GM21360 (cell line): ENCODE measurements around the gene SPEN.
"Not testable (repeated sequence)": the region's sequence is repeated elsewhere in the genome, so short reads cannot be mapped to it uniquely, and the experiment has no call there.

Source experiments
- ATAC-seq: cut with Tn5 transposase; IDR thresholded peaks from one replicate; pipeline ENCODE4 v1.9.1; 2021; ENCODE audit warnings: mild to moderate bottlenecking, moderate library complexity; ENCODE audit not compliant: unreplicated experiment

The SPEN gene

DNA sequence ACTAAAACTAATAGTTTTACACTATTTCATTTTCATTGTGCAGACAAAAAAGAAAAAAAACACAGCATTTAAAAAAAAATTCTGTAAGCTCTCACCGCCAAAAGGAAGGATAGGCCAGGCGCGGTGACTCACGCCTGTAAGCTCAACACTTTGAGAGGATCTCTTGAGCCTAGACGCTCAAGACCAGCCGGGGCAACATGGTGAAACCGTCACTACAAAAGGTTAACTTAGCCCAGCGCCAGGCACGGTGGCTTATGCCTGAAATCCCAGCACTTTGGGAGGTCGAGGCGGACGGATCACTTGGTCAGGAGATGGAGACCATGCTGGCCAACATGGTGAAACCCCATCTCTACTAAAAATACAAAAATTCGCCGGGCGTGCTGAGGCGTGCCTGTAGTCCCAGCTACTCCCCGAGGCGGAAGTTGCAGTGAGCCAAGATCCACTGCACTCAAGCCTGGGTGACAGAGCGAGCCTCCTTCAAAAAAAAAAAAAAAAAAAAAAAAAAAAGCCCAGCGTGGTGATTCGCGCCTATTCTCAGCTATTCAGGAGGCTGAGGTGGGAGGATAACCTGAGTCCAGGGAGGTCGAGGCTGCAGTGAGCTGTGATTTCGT is 14.3 kb upstream of the SPEN start:
- ATAC-seq, result no peak

DNA sequence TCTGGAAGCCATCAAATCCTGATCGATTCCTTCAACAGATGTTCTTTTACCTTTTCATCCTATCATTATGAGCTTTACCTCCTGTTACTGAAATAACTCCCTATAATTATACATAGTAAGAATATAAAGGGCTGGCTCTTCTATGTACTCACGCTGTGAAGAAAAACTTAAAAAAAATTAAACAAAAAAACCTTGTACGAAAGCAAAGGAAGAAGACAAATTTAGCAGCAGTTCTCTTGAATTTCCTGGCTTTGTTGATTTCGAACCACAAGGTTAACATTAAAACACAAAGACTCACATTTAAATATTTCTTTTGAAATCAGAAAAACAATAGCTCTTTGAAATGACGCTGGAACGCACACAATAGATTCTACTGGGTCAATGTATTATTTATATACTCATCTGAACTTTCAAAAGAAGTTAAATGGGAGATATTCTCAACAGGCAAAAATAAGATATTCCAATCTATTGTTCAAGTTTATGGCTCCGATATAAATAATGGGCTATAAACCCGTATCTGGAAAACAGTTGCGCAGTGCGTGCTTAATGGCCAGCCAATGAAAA is 13.6 kb upstream of the SPEN start:
- no peak for ATAC-seq

DNA sequence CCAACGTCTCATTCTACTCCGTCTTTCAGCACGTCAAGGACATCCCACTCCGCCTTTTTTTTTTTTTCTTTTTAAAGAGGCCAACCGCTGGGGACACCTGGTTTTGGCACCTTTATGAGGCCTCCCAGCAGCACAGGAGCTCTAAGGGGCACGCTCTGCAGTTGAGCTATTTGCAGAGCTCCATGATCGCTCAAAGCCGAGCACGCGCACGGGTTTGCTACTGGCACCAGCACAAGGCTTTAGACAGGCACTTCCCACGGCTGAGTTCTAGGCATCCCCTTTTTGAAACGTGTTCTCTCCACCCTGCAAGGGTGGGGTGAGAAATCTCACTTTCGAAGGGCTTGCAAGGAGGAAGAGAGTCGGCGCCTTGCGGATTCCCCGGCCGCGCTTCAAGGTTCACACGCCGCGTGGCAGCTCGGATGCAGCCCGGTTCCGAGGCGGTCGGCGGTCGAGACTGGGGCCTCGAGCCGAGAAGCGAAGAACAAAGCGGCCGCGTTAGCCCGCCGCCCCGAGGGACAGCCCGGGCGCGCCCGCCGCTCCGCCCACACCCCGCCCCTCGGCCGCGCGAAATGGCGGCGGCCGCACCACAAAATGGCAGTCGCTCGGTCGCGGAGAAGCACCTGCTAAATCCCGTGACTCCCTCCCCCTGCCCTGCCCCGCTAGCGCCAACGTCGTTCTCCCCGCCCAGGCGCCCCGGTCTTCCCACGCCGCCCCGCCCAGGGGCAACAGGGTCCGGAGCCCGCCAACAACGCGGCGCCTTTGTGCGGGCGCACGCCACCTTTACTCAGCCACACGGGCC is 12.9 kb upstream of the SPEN start:
- peak; percentile 44 for ATAC-seq

DNA sequence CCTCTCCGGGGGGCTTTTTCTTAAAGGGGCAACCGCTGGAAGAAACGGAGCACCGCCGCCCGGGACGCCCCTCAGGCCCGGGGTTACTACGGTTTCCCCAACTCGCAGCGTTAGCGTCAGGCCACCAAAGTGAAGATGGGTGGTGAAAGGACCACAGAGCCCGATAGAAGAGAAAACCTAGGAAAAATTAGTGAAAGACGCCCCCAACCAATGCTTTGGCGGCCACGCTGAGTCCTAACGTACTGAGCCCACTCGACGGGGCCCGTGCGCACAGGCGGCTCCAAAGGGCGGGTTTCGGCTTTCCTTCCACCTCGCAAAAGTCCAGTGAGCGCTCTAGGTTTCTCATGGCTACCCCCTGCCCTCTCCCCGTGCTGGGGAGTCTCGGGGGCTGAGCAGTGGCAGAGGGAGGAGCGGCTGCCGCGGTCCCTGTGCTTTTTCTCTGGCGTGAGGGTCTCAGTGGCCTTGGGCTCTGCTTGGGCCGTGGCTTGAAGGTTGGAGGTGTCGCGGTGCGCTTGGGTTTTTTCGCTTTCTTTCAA is 12.2 kb upstream of the SPEN start:
- ATAC-seq, result peak; percentile 8

DNA sequence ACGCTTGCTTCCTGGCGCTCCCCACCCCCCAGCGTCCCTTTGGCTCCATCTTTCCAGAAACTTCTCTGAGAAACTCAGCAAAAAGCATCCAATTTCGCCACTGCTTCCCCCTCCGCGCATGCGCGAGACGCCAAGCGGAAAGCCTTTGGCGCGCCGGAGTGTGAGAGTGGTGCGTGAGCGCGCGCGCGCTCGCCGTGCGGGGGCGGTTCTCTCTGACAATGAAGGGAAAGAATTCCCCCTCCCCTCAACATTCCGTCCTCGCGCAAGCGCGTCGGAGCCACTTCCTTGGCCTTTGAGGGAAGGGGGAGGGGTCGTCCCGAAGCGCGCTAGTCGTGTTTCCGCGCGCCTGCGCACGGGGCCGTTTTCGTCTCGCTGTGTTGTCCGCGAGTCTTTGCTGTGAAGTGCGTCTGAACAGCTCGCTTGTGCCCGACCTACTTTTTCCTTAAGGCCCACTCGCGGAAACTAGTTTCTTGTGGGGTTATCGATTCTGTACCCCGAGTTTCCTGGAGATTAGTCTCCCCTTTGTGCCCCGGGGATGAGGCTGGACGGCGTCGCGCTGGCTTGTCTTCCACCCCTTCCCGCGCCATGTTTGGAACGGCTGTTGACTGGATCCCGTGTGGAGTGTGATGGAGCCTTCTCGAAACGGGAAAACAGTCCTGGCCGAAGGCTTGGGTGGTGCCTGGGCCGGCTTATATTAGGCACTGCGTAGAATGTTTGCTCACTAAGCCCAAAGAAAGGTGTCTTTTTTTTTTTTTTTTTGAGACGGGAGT is 11.6 kb upstream of the SPEN start:
- ATAC-seq, result peak; percentile 41

DNA sequence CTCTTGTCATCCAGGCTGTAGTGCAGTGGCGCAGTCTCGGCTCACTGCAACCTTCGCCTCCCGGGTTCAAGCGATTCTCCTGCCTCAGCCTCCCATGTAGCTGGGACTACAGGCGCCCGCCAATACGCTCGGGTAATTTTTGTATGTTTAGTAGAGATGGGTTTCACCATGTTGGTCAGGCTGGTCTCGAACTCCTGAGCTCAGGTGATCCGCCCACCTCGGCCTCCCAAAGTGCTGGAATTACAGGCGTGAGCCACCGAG is 11.1 kb upstream of the SPEN start:
- ATAC-seq, result not testable (repeated sequence)

DNA sequence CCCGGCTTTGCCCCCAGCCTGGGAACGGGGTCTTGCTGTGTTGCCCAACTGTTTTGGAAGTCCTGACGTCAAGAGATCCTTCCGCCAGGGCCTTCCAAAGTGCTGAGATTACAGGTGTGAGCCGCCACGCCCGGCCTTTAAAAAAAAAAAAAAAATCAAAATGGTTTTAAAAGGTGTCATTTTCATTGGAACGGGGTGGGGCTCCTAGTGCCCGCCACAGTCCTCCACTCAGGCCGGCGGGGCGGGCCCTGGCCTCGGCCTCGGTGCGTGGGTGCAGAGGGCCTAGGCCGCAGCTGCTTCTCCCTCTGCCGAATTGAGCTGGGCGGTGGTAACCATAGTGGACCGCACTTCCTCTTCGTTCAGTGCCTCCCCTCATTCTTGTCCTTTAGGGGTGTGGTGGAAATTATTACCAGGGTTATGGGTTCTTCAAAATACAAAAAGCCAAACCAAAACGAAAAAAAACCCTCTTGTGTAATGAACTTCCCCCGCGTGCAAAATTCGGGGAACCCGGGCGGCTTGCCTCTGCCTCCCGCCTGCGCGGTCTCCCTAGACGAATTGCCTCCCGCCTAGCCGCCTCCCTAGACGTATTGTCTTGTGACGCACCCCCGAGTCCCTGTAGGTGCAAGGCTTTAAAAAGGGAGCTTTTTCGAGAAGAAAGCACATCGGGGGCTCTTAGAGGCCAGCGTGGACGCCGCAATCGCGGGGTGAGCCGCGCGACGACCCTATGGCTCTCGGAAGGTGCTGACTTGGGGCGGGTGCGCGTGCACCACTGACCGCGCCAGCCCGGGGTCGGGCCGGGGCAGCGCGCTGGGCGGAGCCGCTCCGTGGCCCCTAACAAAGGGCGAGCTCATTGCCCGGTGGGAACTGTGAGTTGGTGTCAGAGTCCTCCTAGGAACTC is 10.5 kb upstream of the SPEN start:
- ATAC-seq, result no peak

DNA sequence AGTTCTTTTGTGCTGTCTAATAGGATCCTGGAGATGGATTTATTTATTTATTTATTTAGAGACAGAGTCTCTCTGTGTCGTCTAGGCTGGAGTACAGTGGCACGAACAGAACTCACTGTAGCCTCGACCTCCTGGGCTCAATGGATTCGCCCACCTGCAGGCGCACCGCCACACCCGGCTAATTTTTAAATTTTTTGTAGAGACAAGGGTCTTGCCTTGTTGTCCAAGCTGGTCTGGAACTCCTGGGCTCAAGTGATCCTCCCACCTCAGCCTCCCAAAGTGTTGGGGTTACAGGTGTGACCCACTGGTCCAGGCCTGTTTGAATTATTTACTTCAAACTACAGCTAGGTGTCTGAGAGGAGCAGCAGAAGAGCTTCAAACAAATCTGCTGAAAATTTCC is 9.6 kb upstream of the SPEN start:
- no peak for ATAC-seq

DNA sequence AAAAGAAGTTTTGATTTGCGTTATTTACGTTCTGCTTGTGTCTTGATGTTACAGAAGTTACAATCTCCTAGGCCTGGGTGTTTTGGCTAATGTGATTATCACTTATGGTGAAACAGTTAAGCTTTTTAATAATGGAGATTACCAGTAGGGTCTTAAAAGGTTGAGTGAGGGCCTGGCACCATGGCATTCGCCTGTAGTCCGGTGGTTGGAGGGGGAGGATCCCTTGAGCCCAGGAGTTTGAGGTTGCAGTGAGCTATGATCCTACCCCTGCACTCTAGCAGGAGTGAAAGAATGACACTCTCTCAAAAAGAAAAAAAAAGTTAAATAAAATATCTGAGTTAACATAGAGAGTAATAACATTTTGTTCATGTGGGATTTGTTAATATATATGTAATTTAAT is 8.8 kb upstream of the SPEN start:
- no peak for ATAC-seq

DNA sequence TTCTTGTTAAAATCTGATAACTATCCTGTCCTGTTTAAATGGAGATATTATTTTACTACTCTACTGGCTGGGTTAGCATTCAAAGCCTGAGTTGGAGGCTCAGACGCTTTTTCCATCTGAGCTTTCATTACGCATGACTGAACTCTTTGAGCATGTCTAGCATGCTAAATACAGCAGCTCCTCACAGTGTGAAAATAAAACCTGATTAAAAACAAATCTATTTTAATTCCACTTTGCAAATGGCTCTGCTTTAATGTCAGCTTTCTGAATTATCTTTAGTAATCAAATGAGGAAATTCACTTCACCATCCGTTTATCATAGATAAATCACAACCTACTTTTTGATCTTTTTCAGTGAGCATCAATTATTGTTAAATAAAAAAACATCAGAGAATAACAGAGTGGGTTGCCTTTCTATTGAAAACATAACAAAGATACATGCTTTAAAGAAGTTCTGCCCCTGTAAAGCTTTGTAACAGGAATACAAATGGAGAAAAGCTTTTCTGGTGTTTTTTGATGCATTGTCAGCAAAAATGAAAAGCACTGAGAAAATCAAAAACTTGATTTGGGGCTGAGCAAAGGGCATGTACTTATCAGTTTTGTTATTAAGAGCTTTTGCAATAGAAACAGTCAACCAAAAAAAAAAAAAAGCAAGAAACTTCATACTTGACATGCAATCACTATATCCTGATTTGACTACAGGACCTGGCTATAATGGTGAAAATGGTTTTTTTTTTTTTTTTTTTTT is 3.5 kb upstream of the SPEN start:
- ATAC-seq, result no peak

DNA sequence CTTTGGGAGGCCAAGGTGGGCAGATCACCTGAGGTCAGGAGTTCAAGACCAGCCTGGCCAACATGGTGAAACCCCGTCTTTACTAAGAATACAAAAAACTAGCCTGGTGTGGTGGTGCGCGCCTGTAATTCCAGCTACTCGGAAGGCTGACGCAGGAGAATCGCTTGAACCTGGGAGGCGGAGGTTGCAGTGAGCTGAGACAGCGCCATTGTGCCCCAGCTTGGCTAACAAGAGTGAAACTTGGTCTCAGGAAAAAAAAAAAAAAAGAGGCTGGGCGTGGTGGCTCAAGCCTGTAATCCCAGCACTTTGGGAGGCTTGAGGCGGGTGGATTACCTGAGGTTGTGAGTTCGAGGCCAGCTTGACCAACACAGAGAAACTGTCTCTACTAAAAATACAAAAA is 1.5 kb upstream of the SPEN start:
- not testable (repeated sequence) for ATAC-seq

DNA sequence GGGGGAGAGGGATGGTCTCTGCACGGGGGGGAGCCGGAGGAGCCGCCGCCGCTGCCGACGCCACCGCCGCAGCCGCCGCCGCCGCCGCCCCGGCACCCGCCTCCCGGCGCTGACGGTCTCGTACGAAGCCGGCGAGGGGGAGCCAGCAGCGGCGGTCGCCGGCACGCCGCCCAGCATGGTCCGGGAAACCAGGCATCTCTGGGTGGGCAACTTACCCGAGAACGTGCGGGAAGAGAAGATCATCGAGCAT is 311 bp downstream of the SPEN start:
- no peak for ATAC-seq

DNA sequence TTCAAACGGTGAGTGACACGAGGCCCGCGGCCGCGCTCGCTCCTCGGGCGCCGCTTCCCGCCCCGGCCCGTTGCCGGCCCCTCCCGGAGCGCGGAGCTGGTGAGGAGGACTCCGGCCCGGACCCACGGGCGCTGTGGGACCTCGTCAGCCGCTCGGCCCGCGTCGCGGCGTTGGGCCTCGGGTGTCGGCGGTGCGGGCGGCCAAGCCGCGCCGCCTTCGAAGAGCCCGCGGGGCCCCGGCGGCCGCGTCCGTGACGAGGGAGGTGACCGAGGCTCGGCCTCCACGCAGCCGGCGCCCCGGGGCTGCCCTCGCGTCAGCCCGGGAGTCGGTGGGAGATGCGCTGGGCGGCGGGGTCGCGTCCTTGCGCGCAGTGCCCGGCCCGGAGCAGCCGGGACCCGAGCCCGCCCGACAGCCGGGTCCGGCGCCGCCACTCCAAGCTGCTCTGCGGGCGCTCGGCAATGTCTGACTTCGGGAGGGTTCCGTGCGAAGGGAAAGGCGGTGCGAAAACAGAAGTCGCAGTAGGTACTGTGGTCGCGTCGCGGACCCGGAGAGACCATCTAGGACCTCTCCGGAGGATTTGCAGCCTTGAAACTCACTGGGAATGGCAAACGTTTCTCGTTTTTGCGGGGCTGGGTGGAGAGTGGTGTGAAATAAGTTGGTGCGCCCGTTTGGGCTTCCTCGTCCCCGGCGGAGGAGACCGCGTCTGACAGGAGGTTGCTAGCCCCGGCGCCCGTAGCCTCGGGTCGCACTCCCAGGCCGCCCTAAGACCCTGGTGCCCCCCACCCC is 829 bp downstream of the SPEN start:
- peak; percentile 14 for ATAC-seq

DNA sequence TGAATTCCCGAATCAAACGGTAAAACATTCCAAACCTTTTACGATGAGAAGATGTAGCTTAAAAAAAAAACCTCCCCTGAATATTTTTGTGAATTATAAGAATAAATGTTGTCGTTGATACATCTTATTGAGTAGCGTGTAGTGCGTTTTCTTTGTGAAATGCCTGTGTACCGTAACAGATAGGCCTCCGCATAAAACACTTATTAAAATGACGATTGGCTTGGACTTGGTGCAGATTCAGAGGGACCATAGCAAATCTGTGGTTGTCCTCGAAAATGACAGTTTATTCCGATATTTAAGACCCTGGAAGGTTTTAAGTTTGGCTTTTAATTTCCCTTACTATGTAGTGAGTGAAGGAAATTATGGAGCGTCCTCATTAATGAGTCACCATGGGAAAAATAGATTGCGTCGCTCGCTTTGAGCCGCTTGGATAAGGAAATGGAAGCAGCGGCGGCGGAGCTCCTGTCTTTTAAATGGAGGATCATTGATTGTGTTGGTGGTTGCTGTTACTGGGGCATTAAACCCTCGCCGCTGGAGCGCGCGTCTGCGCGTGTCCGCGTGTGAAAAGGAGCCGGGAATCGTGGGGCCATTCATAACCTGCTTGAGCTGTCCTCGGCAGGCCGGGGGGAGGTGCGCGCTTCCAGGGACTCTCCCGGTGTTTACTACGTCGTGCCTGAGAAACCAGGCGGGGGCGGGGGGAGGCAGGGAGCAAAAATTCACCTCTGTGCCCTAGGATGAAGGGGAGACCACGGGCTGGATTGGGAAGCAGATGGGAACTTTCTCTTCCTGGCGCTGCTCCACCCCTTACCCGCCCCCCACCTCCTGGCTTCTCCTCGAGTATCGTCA is 1.6 kb downstream of the SPEN start:
- ATAC-seq, result no peak

DNA sequence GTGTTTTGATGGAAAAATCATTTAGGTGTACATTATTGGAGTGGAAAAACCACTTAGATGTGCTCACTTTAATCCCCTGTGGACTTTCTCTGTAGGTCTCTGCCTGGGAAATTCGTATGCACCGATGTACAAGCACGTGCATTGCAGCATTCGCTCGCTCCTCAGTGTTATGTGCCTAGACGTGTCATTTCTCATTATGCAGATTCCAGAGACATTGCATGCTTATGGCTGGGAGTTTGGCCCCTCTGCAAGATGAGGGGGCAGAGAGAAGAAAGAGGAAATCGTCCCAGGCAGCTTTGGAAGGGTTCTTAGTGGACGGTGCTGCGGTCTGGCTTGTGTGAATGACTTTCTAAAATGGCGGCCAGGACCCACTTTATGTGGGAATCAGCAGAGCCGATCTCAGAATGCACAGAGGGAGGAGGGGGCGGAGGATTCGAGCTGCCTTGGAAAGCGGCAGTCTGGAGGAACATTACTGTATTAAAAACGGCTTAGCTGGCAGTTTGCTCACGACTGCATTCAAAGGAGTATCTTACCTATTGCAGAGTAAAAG is 2.3 kb downstream of the SPEN start:
- ATAC-seq, result no peak

DNA sequence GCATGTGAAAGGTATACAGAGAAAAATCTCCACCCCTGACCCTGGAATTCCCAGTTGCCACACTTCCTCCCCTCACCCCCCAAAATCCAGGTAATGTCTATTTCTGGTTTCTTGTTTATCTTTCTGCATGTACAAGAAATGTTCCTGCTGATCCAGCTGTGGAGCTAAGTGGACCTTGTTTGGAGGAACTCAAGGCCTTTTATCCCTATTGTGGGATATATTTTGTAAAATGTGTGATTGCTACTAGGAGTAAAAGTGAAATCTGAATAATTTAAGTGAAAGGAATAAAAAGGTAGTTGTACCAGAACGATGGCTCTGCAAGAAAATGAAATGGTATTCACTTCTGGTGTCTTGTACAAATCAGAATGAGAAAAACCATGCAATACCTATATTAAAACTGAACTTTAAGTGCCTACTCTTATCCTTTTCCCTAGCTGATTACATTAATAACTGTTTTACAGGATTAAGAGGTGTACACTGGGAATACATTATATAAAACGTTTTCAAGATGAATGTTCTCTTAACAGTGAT is 3.0 kb downstream of the SPEN start:
- no peak for ATAC-seq

DNA sequence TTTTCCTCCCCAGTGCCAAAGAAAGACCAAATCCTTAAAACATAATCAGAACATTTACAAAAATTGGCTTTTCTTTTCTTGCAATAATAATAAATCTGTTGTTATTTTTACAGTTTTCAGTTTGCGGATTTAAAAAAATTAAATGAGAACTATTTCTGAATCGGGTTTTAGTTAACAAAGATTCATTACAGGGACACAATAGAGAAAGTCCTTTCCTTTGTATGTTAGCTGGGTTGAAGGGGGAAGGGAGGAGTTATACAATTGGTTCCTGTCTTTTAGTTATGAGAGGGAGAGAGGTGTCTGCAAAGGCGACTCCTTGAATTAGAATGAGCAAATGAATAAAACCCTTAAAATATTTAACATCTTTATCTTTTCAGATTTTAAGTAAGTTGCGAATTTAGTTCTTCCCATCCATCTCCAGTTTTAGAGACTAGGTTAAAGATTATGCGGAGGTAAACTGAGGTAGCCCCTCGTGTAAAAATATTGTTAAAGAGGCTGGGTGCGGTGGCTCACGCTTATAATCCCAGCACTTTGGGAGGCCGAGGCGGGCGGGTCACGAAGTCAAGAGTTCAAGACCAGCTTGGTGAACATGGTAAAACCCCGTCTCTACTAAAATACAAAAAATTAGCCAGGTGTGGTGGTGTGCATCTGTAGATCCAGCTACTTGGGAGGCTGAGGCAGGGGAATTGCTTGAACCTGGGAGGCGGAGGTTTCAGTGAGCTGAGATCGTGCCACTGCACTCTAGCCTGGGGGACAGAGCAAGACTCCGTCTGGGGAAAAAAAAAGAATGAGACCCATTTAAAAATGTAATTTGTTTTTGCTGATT is 3.9 kb downstream of the SPEN start:
- ATAC-seq, result no peak
